RPMI7951 (cell line): ENCODE measurements around the gene VMP1. TPM values are rescaled to one million over a fixed set of nuclear protein-coding genes. Genes with fewer than 3 reads are reported as not detected.
"Not testable (repeated sequence)": the region's sequence is repeated elsewhere in the genome, so short reads cannot be mapped to it uniquely, and the experiment has no call there.

Experiments used
- DNase-seq: peaks from one replicate; pipeline ENCODE4 v3.0.0-alpha.2; 2012; ENCODE audit warnings: low read depth
- total RNA-seq: library from RNA; depleted of rRNA; stranded (reverse); fragments of >200 nt; shearing (Covaris generic); gene quantifications from 2 replicates; pipeline ENCODE4 v1.2.3, GENCODE V29; 2014

VMP1 gene
- total RNA-seq, 1 experiment from 2014 or later = 212 TPM

DNA sequence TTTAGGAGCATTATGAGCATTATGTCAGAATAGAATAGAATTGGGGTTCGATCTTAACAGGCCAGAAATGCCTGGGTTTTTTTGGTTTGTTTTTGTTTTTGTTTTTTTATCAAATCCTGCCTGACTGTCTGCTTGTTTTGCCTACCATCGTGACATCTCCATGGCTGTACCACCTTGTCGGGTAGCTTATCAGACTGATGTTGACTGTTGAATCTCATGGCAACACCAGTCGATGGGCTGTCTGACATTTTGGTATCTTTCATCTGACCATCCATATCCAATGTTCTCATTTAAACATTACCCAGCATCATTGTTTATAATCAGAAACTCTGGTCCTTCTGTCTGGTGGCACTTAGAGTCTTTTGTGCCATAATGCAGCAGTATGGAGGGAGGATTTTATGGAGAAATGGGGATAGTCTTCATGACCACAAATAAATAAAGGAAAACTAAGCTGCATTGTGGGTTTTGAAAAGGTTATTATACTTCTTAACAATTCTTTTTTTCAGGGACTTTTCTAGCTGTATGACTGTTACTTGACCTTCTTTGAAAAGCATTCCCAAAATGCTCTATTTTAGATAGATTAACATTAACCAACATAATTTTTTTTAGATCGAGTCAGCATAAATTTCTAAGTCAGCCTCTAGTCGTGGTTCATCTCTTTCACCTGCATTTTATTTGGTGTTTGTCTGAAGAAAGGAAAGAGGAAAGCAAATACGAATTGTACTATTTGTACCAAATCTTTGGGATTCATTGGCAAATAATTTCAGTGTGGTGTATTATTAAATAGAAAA is 133.8 kb downstream of the VMP1 start:
- DNase-seq = peak; percentile 52

DNA sequence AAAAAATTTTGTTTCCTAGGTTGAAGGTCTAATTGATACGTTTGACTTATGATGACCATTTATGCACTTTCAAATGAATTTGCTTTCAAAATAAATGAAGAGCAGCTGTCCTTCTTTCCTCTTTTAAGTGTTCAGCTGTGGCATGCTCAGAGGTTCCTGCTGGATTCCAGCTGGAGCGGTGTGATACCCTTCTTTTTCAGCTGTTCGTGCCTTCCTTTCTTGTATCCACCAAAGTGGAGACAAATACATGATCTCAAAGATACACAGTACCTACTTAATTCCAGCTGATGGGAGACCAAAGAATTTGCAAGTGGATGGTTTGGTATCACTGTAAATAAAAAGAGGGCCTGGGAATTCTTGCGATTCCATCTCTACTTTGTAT is 134.4 kb downstream of the VMP1 start:
- DNase-seq = not testable (repeated sequence)

DNA sequence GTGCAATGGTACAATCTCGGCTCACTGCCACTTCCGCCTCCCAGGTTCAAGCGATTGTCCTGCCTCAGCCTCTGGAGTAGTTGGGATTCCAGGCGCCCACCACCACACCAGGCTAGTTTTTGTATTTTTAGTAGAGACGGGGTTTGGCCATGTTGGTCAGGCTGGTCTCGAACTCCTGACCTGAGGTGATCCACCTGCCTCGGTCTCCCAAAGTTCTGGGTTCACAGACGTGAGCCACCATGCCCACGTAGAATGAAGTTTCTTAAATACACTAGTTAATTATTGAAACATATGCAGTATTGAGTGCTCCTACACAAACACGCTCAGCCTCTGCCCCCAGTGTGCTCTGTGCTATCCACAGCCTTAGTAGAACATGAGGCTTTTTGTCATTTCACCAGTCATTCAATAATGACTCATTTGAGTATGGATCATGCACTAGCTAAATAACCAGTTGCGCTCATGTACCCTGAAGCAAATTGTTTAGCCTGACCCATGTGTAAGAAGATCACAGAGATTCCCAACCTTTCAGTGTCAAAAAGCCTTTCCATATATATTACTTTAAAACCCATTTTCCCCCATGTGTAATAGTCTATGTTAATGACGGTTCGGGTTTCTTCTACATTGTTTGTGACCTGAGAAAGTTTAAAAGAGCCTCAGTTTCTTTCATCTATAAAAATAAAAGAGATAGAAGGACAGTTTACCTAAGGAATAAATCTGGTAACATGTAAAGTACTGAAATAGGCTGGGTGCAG is 135.6 kb downstream of the VMP1 start:
- DNase-seq = peak; percentile 92

DNA sequence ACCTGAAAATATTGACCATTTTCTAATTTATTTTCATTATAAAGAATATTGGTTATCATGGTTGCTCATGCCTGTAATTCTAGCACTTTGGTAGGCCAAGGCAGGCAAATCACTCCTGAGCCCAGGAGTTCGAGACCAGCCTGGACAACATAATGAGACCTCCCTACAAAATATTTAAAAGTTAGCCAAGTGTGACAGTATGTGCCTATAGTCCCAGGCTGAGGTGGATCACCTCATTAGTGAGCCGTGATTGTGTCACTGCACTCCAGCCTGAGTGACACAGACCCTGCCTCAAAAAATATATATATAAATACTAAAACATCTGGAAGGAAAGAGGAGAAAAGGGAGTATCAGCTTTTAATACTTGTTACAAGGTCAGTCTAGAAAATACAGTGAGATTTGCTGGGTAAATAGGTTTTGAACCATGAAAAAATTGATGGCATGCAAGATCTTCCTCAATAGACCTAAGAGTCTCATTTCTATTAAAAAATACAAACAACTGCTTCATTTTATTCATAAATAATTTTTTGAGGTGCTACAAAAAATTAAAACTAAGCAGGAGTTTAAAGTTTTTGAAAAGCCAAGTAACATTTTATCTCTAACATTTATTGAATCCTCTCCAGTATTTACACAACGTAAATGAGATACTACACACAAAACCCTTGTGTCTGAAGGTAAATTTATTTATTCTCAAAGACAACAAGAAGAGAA is 137.6 kb downstream of the VMP1 start:
- peak; percentile 57 for DNase-seq

DNA sequence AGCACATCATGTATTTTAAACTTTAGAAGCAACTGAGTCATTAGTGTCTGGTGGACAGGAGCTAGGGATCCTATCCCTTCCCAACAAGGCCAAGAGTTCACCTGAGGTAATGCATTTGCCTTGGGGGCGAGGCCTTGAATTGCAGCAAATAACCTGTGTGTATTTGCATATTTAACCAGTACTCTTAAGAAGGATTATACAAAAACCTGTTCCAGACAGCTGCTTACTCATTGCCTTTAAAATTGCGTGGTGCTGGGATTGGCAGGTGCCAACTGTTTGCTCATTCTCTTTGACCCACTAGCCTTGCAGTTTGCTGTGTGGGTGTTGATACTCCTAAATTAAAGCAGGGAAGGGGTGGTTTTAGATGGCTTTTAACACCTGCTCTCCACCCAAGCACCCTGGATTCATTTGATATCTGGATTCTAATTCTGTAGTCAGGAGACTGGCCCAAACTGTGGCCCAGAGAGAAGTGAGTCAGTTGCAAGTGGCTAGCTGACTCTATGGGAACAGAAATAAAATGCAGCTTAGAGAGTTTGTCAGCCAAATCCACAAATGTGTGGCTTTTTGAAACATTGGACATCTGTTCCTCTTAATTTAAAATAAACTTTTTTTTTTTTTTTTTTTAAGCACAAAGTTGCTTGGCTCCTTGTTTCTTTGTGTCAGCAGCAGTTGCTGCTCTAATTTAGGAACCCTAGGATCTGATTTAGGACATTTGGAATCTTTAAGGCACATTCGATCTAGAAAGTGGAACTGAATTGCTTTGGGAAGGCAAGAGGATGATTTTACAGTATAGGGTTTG is 138.3 kb downstream of the VMP1 start:
- DNase-seq = peak; percentile 85

DNA sequence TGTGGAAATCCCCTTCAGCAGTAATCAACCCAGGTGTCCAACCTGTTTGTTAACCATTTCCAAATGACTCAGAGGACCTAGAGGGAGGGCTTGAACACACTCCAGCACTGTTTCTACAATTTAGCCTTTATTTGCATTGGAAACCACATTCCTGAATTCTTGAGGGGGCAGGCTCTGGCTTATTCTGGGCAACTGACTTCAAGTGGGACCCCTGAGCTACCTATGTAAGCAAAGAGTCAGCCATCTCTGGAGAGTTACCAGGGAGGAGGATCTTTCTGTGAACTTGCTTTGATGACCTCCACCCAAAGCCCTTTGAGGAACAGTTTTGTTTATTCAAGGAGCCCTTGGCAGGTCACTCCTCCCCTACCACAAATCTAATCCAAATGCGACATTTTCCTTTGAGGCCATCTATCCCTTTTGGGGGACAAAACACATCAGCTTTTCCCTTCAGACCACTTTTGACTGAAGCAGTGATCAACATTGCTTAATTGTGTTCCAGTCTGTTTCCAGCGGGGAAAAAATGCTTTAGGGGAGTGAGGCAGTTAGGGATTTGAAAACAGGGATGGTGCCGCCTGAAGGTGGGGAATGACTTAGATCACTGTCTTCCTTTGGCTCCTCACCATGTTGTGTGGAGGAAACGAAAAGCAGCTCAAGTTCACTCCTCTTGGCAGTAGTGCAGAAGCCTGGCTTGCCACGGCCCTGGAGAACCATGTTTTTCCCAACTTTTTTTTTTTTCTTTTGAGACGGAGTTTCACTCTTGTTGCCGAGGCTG is 139.1 kb downstream of the VMP1 start:
- peak; percentile 85 for DNase-seq

DNA sequence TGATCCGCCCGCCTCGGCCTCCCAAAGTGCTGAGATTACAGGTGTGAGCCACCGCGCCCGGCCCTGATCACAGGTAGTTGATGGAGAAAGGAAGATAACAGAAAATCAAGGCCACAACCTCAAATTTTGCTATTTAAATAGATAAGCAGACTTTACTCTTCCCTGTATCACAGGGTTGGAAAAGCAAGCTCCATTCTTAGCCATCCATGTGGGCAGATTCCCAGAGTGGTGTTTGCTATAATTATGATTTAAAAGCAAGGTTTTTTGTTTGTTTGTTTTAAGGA is 140.9 kb downstream of the VMP1 start:
- no peak for DNase-seq

DNA sequence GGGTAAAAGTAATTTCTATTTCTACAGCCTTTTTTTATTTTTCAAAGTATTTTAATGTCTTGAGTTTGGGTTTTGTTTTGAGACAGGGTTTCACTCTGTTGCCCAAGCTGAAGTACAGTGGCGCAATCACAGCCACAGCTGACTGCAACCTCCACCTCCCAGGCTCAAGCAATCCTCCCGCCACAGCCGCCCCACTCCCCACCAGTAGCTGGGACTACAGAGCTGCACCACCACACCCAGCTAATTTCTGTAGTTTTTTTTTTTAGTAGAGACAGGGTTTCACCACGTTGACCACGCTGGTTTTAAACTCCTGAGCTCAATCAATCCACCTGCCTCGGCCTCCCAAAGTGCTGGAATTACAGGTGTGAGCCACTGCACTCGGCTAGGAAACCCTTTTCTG is 141.3 kb downstream of the VMP1 start:
- peak; percentile 38 for DNase-seq

DNA sequence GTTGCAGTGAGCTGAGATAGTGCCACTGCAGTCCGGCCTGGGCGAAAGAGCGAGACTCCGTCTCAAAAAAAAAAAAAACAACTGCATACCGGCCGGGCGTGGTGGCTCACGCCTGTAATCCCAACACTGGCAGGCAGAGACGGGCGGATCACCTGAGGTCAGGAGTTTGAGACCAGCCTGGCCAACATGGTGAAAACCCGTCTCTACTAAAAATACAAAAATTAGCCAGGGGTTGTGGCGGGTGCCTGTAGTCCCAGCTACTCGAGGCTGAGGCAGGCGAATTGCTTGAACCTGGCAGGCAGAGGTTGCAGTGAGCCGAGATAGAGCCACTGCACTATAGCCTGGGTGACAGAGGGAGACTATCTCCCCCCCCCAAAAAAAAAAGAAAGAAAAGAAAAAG is 142.9 kb downstream of the VMP1 start:
- DNase-seq = not testable (repeated sequence)

DNA sequence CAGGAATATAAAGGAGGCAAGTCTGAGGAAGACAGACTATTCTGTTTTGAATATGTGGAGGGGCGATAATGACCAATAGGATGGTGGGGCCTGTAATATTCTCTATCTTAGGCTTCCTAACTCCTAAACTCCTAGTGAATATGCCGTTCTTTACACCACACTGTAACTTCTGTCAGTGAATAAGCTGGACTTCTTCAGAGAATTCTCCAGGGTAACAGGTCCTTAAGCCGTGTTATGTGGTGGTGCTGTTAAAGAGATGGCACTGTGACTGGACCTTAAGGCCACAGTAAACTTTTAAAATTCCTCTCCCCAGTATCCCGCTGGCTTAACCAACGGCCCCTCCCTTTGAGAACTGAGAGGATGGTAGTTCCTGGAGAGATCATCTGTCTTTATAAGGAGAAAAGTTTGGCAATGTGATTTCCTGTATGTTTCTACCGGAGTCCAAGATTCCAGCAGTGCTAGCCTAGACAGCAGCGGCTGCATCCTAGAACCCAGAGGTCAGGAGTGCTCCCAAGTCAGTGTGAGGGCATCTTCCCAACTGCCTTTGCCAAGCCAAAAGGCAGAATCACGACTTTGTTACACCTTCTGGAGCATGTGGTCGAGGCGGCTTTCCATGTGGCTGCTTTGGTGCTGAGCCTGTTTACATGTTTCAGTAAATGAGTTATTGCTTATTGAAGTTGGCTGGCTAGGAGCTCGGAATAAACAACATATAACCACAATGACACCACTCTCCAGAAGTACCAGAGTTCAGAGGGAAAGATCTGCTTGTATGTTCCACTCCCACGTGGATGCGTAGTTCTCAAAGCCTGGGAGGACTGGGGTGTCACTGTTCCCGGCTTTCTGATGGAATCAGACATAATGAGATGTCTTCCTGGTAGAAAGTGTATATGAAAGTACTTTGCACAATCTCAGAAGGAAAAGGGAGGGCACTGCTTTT is 144.3 kb downstream of the VMP1 start:
- peak; percentile 89 for DNase-seq

DNA sequence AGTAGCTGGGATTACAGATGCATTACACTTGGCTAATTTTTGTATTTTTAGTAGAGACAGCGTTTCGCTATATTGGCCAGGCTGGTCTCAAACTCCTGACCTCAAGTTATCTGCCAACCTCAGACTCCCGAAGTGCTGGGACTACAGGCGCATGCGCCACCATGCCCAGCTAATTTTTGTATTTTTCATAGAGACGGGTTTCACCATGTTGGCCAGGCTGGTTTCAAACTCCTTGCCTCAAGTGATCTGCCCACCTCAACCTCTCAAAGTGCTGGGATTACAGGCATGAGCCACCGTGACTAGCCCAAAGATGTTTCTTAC is 145.4 kb downstream of the VMP1 start:
- not testable (repeated sequence) for DNase-seq

DNA sequence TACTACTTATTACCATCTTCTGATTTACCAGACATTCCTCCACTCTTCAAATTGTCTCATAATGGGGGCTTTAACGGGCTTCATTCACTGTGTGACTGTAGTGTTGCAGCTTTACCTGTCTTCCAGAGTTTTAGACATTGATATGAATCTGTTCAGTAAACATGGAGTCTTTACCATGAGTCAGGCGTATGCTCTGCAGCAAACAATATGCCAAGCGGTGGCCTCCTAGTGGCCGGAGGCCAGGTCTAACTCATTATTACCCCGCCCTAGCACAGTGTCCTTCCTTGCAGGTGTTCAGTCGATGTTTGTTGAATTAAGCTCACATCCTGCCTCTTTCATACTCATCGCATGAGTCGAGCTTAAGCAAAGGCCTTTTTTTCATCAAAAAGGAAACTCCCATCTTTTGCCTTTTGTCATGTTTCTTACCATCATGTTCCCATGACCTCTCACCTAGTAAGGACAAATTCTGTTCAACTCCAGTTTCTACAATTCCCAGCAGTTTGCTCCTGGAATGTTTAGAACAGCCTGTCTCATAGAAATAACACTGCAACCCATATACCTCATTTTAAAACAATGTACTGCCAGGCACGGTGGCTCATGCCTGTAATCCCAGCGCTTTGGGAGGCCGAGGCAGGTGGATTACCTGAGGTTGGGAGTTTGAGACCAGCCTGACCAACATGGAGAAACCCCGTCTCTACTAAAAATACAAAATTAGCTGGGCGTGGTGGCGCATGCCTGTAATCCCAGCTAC is 145.9 kb downstream of the VMP1 start:
- peak; percentile 86 for DNase-seq

DNA sequence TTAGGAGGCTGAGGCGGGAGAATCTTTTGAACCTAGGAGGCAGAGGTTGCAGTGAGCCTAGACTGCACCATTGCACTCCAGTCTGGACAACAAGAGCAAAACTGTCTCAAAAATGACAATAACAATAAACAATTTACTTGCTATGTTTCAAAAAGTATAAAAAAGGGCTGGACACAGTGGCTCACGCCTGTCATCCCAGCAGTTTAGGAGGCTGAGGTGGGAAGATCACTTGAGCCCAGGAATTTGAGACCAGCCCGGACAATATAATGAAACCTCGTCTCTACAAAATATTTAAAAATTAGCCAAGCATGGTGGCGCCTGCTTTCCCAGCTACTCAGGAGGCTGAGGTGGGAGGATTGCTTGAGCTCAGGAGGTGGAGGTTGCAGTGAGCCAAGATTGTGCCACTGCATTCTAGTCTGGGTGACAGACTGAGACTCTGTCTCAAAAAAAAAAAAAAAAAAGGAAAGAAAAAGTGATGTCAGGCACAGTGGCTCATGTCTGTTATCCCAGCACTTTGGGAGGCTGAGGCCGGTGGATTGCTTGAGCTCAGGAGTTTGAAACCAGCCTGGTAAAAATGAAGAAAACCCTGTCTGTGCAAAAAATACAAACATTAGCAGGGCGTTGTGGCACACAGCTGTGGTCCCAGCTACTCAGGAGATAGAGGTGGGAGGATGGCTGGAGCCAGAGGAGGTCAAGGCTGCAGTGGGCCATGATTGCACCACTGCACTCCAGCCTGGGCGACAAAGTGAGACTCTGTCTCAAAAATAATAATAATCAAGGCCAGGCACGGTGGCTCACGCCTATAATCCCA is 146.7 kb downstream of the VMP1 start:
- DNase-seq = not testable (repeated sequence)

DNA sequence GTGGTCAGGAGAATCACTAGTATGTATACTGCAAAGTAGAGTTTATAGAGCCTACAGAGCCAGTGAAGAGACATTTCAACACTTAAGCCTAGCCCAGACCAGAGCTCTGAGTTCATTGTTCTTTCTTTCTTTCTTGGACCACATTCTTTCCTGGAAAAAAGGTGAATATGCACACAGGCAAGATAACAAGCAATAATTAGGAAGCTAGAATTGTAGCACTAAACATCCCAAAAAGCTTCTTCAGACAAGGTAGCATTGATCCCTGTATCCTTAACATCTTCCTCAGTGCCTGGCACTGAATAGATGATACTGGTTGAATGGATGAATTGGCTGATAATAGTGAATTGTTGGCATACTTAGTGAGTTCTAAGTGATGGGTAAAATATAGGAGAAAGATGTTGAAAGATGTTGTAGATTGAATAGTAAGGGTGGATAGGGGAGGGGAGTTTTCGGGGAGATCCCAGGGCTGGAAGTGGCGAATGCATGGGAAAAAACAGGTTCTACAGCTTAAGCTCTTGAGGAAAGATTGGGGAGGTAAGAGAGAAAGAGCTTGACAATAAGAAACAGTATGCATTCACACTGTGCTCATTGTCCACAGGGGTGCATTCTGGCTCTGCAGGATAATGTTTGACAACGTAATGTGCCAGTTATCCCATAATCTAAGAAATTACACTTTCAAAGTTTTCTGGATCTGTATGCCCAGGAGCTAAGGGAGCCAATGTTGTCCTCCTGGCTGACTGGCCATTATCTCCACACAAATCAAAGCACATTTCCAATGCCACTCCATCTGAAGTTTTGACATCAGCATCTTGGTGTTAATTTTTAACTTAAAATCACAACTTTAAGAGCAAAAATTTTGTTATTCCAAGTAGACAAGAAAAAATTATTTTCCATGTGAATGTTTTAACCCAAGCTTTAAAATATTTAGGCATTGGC is 149.7 kb downstream of the VMP1 start:
- DNase-seq = no peak

DNA sequence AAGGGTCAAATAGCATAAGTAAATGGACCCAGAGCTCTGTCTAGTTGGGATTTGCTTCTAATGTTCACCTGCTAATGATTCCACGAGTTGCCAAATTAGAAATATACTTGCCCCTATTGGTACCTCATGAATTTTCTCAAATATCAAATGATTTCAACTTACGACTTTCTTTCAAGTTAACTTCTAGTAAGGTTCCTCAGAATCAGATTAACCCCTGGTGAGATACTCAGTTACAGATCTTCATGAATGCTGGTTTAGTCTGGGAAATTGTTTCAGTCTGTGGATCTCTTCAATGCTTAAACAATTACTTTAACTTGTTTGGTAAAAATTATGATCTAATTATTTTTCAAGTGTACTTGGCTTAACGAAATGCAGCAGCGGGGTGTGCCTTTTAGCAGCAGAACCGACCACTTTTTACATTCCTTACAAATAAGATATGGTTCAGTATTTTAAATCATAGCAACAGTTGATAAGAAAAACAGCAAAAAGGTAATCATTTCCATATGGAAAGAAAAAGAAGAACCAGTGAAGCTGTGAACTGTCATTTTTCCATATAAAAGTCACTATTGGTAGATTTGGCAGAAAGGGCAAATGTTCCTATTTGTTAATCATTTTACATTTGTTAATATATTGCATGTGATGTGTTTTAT is 150.8 kb downstream of the VMP1 start:
- peak; percentile 17 for DNase-seq

DNA sequence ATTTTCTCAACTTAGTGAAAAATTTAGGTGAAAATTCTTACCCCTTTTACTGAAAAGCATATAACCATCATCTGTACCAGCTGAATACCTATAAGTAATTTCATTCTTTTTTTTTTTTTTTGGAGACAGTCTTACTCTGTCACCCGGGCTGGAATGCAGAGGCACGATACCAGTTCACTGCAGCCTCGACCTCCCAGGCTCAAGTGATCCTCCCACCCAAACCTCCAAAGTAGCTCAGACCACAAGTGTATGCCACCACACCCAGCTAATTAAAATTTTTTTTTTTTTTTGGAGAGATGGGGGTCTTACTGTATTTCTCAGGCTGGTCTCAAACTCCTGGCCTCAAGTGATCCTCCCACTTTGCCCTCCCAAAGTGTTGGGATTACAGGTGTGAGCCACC is 151.5 kb downstream of the VMP1 start:
- DNase-seq = no peak

DNA sequence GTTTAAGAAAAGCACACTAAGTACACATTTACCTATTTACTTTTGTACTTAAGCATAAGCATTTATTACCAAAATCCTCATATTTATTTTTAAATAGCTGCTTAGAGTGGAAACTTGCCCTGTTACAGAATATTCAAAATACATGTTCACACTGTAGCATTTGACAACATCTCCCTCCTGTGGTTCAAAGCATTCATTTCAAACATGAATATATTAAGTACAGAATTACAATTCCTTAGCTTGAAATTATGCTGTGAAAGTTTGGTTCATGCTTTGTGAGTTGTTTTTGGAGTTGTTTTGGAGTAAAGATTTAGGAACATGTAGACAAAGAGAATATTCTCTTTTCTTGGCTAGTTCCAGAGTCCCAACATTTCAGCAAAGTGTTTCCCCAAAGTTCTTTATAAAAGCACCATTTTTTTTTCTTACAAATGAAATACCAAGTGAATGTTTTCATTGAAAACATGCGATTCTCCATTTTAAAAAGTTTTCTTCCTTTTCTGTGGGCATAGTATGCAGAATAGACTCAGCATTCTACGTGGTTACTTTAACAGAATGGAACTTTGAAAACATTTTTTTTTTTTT is 152.1 kb downstream of the VMP1 start:
- DNase-seq = peak; percentile 59
